ENCODE results near the gene NAP1L4. TPM values are rescaled to one million over a fixed set of nuclear protein-coding genes. Genes with fewer than 3 reads are reported as not detected.
A peak's percentile ranks its signal among the peaks of the same experiment; 100 is the strongest.

Gene NAP1L4
- total RNA-seq, 1 donor from 2014 or later: 154 TPM

DNA sequence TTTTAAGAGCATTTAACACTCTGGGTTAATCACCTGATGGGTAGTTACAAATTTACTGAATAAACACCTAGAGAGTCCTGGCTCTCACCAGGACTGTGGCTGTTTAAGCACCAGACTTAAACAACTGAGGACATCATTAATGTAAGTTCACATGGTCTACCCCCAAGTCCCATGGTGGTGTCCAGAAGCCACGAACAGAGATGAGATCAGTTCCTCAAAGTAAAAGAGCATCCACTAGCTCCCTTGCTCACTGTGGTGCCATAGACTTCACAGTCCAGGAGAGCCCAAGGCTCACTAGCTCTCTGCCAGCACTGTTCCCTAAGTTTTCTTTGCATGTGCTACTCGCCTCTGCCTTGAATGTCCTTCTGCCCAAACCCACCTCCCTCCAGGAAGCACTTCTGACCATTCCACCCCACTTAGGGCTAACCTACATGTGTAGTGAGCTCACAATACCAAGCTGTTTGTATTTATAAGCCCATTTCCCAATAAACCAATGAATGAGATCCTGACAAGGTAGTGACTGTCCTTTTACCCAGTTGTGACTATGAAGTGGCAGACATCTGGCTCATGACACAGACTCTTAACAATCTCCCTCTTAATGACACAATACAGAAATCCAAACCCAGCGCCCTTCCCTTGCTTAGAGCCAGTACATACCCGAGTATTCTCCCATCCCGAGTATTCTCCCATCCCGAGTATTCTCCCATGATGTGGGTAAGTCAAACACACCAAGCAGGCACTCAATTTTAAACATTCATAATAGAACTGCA, 15.7 kb downstream of the NAP1L4 start:
- no peak for DNase-seq
- ATAC-seq (ENCODE audit: poor library complexity): peak; percentile 18
- intact Hi-C loops (cut with DNase I): loop anchor here (5.0 kb wide), 1 partner anchor 529 kb away; the partner anchor contains the start of gene KCNQ1

DNA sequence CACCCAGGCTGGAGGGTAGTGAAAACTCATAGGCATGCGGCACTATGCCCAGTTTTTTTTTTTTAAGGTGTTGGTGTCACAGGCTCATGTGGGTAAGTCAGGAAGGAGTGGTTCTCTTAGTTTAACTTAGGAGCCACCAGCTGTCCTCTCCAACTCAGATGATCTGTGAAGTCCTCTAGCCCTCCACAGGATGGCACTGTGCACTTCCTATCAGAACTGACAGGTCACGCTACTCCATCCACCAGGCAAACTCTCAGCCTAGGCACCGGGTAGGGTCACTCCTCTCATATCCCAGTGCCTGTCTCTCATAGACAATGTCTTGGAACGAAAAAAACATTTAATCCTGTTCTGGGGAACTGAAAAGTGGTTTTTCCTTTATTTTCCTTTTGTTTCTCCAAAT, 16.5 kb downstream of the NAP1L4 start:
- intact Hi-C loops (cut with DNase I): loop anchor here (5.0 kb wide), 1 partner anchor 528 kb away; the partner anchor contains the start of gene KCNQ1

DNA sequence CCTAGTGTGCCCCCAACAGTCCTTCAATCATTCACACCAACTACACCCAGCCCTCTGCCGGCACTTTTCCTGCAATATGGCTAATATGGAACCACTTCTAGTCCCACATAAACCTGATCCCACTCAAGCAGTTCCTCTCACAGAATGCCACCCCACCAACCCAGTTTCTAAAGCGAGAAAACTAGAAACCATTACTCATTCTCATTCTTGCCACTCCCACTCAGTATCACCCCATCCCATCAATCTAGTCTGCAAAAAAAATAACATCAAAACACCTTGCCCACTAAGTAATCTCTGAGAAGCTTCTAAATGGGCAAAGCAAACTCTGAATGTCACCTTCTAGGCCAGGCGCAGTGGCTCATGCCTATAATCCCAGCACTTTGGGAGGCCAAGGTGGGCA, 17.9 kb downstream of the NAP1L4 start:
- ATAC-seq (ENCODE audit: poor library complexity) (no peak), DNase-seq (no peak)
- intact Hi-C loops (cut with DNase I): no loop called here

More for the DNA sequence above, 16.5 kb downstream of the NAP1L4 start:
- peak; percentile 73 for ATAC-seq (ENCODE audit: poor library complexity)
- no peak for DNase-seq

DNA sequence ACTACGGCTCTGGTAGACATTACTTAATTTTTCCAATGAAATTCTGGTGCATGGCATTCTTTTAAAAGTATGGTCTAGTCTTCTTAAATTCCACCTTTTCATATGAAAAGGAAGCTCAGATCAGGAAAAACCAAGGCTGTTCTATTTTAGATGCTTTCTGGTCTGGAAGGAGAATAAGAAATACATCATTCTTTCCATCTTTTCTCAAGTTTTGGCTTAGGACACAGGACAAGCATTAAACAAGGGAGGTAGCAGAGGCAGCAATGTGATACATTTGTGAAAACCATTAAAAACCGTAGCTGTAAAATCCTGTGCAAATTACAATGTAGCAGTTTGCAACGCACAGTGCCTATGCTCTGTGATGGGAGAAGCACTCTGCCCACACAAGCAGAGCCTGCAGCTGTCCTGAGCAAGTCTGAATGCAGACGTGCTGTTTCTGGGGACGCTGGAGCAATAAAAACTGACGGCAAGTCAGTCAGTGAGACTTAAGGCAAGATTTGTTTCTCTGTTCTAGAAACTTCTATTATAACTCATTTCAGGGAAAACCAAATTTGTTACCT, 23.7 kb downstream of the NAP1L4 start:
- intact Hi-C loops (cut with DNase I): no loop called here
- no peak for ATAC-seq (ENCODE audit: poor library complexity)
- no peak for DNase-seq

DNA sequence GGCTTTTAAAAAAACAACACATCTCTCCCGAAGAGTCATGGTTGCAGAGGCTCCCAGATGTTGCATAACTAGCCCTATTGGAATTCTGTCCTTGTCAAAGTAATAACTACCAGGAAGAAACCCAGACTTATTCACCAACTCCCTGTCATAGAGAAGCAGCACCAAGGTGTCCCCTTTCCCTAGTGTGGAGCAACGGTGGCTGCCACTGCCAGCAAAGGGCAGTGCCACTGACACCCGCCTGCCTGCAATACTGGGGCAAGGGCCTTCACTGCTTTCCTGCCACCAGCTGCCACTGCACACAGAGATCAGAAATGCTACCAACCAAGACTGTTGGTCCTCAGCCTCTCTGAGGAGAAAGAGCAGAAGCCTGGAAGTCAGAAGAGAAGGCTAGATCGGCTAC, 27.3 kb downstream of the NAP1L4 start:
- DNase-seq: no peak
- no peak for ATAC-seq (ENCODE audit: poor library complexity)
- intact Hi-C loops (cut with DNase I): no loop called here

DNA sequence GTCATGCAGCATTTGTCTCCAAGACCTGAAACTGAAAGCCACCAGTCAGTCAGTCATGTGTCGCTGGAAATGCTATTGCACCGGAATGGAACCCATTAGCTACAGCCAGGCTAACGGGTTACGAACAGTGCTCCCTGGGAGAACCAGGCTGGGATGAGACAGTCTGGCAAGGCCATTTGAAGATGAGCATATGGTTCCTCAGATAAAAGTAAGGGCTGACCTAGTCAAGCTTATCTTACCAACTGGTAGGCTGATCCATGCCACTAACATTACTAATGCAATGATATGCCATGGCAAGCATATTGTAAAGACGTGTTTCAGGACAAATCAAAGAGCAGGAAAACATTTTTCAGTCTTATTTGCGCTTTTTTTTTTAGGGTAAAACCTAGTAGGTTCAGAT, 28.4 kb downstream of the NAP1L4 start:
- intact Hi-C loops (cut with DNase I): no loop called here
- ATAC-seq (ENCODE audit: poor library complexity): no peak
- no peak for DNase-seq

DNA sequence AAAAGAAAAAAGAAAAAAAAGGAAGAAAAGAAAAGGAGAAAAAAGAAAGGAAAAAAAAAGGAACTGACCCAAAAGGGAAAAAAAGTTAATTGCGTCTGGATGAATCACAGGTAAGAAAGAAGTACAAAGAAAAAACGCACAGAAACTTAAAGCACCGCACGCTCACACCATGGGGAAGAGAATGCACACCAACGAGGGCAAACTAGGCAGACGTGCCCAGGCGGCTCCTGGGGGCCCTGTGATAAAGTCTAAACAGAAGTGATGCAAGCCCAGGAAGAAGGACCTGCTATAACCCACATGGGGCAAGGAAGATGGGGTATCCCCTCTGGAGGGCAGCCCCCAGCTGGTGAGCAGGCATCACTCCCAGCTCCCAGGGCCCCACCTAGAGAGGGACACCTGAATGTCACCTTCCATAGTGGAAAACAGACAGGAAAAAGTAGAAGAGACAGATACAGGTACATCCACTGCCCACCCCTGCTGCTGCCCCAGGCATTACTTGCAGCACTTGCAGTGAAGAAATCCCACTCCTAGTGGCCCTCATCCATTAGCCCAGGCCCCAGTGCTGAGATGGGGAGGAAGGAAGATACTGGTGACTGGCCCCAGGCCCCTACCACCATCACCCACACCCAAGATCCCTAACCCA, 28.9 kb downstream of the NAP1L4 start:
- intact Hi-C loops (cut with DNase I): no loop called here
- DNase-seq: no peak
- no peak for ATAC-seq (ENCODE audit: poor library complexity)

DNA sequence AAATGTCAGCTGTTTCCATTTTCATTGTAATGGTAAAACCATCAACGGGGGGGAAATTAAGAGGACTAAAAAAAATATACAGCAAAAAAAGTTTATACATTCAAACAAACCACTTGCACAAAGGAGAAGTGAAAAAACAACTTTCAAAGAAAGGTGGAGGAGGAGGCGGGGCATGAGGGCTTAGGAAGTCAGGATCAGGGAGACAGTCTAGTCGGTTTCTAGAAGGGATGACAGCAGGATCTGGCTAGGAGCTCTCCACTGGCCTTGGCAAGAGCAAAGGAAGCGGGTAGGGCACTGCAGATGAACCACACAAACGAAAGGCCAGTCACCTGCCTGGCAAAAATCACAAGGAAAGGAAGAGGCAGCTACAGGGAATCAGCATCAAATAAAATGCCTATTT, 31.0 kb downstream of the NAP1L4 start:
- no peak for ATAC-seq (ENCODE audit: poor library complexity)
- no peak for DNase-seq
- intact Hi-C loops (cut with DNase I): no loop called here

DNA sequence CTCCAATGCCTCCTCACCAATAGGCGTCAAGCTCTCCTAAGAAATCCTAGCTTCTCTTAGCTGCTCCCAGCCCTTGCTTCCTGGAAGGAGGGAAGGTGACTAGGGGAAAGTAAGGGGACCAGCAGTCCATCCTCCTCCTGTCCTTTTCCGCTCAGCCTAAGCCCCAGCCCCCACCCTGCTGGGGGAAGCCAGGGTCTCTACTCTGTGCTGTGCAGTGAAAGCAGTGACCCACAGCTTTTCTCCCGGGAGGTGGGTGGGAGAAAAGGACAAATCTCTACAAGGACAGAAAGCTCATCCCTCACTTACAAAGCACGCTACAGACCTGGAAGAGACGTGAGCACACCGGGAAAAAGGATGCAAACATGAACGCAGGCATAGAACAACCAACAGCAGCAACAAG, 32.0 kb downstream of the NAP1L4 start:
- intact Hi-C loops (cut with DNase I): no loop called here
- ATAC-seq (ENCODE audit: poor library complexity): peak; percentile 34
- DNase-seq: no peak

DNA sequence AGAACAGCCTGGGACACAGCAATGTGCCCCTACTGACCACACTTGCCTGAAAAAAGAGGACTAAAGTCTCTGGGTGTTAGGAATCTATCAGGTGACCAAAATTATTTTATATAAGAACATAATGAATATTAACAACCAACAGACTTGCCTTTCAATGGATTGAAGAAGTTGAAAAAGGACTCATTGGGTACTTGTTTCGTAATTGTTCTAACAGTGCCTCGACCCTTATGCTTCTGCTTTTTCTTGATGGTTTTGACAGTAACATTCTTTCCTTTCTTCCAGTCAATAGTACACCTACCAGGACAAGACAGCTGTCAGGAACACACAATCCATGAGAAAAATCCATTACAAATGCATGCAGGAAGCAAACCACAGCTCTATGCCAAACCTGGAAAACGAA, 33.9 kb downstream of the NAP1L4 start:
- intact Hi-C loops (cut with DNase I): no loop called here
- DNase-seq (no peak), ATAC-seq (ENCODE audit: poor library complexity) (no peak)

DNA sequence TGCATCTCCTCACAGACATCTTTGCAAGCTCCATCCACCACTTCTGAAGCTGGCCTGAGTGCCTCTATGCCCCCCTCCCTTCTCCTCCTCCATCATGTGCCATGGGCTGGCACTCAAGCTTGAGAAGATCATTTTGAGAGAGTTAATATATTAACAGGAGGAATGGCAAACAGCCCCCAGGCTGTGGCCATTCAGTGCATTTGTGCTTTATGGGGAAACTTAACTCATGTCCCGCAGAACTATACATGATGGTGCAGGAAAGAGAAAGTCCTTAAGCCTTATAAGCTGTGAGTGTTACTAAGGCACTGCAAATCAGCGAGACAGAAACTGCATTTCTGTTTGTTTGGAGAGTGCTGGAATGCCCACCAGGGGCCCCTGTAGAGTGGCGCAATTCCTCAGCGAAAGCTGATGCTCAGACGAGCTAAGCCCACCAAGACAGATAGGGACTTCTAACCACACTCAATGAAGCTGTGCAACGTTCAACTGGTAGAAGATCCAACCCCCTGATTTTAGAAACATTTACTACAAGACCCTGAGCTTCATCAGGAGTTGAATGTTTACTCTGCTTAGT, 36.1 kb downstream of the NAP1L4 start:
- no peak for DNase-seq
- ATAC-seq (ENCODE audit: poor library complexity): no peak
- intact Hi-C loops (cut with DNase I): no loop called here

DNA sequence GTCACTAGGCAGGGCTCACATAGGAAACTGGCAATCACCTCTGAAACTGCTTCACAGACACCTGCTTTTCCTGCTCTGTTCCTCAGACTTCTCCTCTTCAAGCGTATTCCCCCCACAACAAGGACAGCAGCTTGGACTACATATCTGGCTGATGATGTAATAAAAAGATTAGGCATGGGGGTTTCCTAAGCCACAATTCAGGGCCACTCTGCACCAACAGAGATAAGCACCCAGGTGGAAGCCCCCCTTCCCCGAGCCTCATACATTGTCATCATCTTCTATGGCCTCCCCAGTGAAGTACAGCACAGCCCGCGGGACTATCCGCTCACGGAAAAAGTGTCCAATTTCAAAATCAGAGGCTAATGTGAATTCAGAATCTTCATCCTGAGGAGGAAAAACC, 37.9 kb downstream of the NAP1L4 start:
- ATAC-seq (ENCODE audit: poor library complexity) (no peak), DNase-seq (no peak)
- intact Hi-C loops (cut with DNase I): no loop called here

DNA sequence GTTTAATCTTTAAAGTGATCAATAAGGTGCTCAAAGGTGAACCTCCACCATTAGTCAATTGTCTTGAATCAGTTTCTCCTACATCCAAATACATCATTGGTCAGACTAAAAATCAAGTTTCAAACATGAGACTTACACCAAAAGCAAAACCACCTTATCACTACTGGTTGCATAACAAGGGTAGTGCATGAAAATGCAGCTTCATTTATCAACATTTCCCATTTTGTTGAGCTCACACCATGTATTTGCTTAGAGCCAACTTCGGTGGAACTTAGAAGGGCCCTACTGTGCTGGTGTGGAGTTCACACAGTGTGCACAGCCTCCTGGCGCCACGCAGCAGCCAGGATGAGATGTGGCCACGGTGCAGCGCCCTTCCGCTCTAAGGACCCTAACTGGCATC, 39.8 kb downstream of the NAP1L4 start:
- no peak for DNase-seq
- ATAC-seq (ENCODE audit: poor library complexity): no peak
- intact Hi-C loops (cut with DNase I): no loop called here

DNA sequence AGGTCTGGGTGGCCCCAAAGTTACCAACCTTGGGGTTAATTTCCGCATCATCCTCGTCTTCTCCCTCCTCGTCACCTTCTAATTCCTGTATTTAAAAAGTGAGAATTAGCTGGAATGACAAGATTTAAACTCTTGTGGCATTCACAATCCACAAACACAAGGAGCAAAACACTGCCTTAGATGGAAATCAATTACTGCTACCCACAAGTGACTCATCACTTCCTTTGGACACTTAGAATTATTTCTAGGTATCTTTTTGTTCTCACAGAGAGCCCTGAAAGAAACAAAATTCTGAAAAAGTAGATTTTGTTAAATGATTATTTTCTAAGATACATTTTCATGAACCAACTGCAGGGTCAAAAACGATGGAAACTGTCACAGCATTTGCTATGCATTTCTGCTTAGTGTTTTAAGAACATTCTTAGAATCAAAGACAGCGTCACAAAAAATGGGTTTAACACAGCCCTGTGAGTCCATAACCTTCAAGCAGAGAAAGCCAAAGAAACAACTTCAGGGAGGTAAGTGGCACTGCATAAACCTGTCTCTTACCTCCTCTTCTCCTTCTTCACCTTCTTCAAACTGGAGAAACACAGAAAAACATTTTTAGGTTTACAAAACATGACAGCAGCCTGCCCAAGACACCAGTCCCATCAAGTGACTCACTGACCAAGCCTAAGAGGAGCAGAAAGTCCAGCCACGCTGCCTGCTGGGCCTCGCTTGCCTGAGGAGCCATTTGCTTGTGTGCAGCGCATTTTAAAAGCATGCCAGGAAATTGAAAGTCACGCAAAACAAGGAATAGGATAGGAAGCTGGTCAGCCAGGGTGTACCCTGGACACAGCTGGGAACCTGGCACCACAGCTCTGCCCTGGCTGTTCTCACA, 40.7 kb downstream of the NAP1L4 start:
- intact Hi-C loops (cut with DNase I): no loop called here
- DNase-seq: no peak
- no peak for ATAC-seq (ENCODE audit: poor library complexity)

DNA sequence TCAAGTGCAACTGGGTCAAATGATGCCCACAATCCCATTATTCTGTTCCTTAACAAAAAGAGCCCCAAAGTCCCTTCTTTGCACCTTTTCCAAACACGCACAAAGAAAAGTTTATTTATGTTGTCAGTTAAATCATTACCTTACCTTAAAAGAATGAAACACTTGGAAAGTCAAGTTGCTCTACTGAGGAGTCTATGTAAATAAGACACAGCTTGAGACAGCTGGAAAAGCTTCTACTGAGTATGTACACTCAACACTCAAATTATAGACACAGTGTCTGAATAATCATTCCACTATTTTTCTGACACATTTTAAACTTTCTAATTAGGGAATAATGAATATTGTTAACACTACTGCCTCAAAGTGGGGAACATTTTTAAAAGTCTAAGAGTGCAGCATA, 41.3 kb downstream of the NAP1L4 start:
- ATAC-seq (ENCODE audit: poor library complexity) (no peak), DNase-seq (no peak)
- intact Hi-C loops (cut with DNase I): no loop called here

DNA sequence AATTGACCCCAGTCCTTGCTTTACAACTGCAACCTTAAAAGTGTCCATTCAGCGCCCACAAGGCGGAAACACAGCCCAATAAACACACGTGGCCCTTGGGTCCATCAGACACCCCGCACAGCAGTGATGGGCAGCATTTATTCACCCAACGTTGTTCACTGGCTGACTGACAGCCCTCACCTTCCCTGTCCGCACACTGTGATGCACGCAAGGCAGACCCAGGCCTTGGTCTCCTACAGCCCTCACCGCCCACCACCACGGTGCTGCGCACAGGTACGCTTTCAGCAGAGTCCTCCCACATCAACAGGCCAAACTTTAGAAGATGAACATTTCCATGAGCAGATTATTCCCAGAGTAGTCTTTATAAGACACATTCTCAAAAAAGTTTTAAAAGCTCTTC, 42.2 kb downstream of the NAP1L4 start:
- intact Hi-C loops (cut with DNase I): no loop called here
- DNase-seq (no peak), ATAC-seq (ENCODE audit: poor library complexity) (no peak)

DNA sequence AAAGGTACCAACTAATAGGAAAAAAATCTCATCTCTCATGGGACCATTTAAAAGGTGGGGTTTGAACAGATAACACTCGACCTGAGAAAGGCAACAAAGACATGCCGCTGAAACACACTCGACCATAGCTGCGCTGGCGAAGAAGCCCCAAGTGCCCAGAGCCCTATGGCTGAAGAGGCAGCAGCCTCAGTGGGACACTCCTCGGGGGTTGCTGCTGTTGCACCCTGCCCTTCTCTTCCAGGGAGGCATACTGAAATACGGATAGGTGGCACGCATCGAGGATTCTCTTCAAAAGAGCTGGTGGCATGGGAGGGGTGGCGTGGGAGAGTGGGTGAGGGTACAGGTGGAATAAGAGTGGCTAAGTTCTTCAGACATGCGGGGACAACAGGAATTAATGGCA, 44.4 kb downstream of the NAP1L4 start:
- DNase-seq (no peak), ATAC-seq (ENCODE audit: poor library complexity) (no peak)
- intact Hi-C loops (cut with DNase I): no loop called here

DNA sequence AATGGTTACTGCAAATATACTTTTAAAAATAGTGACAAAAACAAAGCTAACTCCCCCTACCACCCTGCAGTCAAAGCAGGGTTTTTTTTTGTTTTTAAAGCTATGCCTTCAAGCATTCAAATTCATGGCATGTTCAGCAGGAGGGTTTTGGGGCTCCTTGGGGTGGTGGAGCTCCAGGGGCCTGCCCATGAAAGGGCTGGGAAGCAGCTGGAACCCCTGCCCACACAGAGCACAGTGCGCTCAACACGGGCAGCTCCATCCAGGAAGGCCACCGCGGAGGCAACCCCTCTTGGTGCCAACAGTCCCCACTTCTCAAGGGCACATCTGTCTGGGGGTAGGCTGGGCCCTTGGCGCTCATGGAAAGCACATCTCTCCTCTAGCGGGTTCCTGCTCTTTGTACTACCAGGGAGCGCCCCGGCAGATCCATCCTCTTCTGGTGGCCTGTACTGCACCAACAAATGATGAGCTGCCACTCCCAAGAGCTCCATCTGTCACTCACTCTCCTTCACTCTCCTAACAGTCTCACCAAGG, 46.3 kb downstream of the NAP1L4 start:
- no peak for DNase-seq
- intact Hi-C loops (cut with DNase I): no loop called here
- ATAC-seq (ENCODE audit: poor library complexity): no peak

Data from Right ventricle myocardium superior (tissue), 1 donor.